GM21360 (cell line): ENCODE data around the gene MITF.

Experiments used
- ATAC-seq: cut with Tn5 transposase; IDR thresholded peaks from one replicate; pipeline ENCODE4 v1.9.1; 2021; ENCODE audit warnings: mild to moderate bottlenecking, moderate library complexity; ENCODE audit not compliant: unreplicated experiment

Gene MITF

DNA sequence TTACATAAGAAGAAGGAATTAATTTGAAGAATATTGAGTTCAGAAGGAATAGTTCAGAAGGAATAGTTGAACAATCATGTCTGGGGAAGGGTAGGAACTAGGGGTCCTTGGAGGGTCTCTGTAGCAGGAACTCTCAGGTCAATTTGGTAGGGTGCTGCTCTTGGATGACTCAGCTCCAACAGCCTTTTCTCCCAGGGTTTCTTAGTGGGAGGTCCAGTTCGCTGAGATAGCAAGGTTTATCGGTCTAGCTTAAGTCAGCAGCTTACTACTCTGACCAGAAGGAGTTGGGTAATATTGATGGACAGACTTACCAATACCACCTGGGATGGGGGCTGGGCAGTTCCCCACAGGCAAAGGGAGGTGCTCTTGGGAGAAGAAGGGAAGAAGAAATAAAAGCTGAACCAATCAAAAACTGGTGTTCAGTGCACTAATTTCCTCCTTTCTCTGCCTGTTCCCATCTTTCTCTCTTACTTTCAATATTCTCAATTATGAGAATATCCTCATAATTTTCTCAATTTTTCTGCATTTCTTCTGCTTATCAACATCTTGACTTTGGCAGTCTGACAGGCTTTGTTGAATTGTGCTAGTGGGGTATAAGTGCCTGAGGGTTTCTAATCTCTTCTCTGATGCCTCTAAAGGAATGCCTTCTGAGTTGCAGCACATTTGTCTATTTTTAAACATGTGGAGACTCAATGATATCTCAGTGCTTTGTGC lies 14.4 kb upstream of the MITF start:
- no peak for ATAC-seq

DNA sequence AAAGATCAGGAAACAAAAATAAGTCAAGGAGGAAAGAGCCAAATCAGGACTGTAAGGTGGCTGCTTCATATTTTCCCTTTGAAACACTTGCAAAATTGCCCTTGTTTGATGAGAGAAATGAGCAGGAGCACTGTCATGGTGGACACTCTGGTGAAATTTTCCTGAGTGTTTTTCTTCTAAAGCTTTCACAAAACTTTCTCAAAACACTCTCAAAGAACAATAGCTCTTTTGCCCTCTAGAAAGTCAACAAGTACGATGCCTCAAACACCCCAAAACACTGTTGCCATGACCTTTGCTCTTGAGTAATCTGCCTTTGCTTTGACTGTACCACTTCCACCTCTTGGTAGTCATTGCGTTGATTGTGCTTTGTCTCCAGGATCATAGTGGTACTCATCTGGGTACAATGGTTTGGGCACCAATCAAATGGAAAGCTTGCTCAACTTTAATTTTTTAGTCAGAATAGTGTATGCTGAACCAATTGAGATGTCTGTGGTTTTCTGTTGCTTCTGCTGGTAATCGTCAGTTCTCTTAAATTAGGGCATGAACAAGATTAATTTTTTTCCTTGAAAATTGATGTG lies 13.2 kb upstream of the MITF start:
- no peak for ATAC-seq

DNA sequence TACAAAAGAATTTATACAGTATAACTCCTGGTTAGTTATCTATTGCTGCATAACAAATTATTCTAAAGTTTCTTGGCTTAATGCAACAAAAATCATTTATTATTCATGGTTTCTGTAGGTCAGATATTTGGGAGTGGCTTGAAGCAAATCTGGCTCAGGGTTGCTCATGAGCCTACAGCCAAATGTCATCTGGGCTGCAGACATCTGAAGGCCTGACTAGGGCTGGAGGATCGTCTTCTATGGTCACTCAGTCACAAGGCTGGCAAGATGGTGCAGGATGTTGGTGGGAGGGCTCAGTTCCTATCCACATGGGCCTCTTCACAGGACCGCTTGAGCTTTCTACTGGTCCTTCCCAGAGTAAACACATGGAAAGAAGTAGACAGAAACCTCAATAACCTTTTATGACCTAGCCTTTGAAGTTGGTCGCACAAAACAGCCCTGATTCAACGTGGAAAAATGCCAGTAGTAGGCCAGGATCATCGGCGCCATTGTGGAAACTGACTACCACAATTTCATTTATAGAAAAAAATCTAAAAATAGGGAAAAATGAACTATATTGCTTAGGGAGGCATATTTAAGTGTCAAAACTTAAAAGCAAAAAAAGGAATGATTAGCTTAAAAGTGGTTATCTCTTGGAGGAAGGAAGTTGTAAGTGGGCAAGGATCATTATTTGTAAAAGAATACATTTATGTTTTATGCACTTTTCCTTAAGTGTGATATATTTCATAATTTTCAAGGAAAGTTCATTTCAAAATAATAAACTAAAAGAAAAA lies 9.9 kb upstream of the MITF start:
- no peak for ATAC-seq

DNA sequence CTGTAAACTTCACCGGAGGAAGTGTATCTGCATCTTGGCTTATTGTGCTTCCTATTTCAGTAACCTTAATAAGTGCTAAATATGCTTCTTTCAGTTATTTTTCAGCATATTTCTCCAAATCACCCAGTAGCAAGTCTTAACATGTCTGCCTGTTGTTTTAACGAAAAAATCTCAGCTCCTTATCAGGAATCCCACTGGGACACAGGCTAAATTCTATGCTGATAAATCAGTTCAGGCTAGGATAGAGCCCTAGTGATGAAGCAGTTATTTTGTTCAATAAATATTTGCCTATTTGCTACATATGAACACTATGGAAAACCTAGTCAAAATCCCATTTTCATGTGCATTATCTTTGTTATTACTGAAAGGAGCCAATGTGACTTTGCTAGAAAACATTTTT lies 8.2 kb upstream of the MITF start:
- ATAC-seq: no peak

DNA sequence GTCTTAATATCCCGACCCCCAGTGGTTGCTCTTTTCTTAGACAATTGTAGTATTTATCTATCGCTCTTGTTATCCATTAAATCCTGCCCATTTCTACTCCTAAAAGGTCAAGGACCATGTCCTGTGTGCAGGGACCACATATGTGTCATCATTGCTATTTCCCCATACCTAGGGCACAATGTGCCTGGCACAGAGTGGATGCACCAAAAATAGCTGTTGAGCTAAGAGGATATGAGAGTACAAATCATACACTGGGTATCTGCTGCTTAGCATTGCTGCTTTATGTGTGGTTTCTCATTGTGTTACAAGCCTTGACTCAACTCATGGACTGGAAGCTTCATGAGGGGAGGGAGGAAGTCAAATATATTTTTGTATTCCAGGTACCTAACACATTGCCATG lies 3.4 kb upstream of the MITF start:
- ATAC-seq: no peak

DNA sequence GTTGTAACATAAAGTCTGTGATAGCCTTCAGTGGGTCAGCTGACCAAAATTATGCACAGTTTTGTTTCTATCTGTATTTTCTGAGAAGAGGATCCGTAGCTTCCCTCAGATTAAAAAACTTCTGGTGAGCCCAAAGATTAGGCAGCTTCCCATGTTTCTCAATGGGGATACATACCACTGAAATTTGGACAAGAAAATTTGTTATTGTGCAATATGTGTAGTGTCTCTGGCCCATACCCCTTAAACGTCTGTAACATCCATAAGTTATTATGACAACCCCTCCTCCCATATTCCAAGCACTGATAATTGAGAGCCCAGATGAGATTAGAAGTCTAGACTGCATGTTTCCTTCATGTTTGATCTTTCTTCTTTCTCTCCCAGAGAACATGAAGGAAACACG lies 1.9 kb upstream of the MITF start:
- no peak for ATAC-seq

DNA sequence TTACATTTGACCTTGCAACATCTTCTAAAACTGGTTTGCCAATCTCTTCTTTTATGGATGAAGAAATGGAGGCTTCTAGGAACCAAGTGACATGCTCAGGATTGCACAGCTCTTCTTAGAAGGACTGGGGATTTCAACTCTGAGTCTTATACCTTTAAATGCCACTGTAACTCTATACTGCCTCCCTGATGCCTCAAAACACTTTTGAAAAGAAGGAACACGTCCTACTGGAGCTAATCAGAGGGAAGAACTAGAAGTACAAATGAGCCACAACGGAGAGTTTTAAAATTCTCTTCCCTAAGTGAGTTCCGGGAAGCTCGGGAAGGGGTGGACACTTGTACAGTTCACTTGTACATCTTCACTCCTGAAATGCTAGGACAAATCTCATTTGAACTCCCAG lies 949 bp upstream of the MITF start:
- ATAC-seq: no peak

DNA sequence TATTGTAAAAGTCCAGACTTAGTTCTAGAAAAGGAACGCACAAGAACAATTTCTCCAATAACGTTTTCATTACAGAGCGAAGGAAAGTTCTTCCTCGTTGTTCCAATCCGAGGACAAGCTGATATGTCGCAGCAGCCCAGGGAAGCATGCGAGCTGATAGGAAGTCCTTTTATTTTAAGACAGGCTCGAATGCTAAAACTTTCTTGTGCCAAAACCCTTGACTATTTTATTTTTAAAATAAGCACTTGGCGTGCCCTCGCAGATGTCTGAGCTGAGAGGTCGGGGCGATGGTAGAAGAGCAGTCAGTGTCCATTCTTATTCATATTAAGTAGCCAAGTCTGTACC lies 433 bp upstream of the MITF start:
- no peak for ATAC-seq

DNA sequence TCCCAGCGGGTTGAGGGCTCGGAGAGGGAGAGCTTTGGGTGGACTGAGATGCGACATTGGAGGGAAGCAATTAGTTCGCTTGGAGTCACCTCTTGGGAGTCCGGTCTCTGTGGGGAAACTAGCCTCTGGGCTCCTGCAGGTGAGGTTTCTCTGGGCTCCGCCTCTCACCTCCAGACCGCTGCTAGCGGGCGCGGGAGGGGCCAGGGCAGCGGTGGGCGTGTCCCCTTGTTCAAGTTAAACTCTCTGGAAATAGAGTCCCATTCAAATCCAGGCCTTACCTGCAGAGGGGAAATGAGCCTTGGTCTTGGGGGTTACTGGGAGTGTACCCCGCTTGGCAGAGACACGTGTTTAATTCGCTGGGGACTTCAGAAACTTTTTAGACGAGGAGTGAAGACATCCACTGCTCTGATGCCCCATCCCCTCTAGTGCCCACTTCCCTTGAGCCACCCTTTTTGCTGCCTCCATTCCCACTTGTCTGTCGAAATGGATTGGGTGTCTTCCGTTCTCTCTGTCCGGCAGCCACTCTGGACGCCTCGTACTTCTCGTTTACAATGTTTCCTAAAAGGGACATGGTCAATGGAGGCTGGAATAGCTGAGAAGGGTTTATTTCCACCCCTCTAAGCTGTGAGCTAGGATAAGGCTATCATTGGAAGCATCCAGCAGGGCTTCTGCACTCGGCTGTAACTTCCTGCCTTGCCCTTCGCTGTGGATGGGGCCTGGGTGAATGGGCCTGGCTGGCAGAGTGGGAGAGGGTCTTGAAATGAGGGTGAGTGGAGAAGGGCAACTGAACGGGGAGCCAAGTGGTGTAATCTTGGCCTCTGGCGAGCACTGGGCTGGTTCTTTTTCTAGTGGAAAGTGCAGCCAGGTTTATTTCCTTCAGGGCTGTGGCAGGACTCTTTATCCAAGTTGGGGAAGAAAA lies 1.1 kb downstream of the MITF start:
- ATAC-seq: no peak

DNA sequence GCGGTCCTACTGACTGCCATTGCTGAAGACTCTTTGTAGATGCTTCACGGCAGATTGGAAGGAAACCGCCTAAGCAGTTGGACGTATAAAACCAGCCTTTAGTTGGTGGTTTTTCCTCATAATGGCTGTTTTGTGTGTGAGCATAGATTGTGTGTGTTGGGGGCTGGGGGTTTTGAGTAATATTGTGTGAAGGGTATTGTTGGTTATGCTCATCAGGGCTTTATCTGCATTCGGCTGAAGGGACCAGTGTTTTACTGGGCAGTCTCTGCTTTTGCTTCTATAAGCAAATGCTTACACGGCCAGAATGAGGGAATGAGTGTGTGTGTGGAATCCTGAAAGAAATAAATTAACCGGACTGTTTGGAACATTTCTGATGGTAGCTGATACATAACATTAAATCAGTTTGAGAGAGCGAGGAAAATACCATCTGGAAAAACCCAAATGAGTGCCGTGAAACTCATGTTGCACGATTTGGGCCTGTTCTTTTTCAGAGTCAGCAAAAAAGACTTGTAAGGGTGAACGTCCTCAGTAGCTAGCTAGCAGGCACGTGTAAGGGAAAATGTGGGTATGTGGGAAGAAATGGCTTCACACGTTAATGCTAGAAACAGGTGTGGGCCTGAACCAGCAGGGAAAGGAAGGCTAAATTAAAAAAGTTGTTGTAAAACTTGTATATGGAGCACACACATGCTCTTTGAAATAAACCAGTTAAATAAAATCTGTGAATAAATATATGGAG lies 1.9 kb downstream of the MITF start:
- ATAC-seq: no peak

DNA sequence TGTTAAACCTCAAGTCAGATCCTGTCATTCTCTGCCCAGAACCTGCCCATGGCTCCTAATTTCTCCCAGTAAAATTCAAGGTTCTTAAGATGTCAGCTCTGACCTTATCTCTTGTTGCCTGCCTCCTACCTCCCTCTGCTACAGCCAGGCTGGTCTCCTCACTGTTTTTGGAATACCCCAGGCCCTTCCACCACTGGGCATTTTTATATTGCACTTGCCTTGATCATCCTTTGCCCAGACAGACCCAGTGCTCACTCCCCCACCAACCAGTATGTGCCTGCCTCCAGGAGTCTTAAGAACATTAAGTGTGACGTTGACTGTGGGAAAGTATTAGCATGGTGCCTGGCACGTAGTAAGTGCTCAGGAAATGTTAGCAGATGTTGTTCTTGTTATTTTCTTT lies 3.1 kb downstream of the MITF start:
- ATAC-seq: no peak

DNA sequence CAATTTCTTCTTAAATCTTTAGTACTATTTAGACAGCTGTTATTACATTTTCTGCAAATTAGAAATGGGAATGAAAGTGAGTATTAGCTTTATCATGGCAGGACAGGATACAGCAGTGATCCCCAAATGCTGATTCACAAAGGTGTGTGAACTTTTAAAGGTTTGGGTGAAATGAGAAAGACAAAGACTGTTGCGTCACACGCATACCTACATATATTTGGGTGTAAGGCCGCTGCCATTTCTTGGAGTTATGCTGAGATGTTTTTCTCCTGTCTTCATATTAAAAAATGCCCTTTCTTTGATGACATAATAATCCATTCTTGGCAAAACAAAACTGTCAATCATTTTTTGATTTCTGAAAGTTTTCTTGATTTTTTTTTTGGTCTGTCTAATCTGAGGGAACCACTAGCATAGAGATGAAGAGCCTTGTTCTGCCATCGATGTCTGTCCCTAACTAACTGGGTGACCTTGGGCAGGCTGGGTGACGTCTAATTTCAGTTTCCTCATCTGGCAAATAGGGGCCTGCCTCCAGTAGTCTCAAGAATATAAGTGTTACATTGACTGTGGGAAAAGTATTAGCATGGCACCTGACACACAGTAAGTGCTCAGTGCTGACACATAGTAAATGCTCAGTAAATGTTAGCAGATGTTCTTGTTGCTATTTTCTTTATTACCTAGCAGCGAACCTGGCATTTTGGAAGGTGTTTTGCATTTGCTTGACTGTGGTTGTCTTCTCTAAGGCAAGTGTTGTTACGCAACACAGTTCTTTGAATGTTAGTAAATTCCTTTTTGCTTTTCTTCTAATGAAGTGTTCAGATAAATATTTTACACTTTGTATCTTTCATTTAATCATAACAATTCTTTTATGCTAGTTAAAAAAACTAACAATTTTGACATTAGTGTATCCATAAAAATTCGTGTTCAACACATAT lies 5.0 kb downstream of the MITF start:
- ATAC-seq: no peak

DNA sequence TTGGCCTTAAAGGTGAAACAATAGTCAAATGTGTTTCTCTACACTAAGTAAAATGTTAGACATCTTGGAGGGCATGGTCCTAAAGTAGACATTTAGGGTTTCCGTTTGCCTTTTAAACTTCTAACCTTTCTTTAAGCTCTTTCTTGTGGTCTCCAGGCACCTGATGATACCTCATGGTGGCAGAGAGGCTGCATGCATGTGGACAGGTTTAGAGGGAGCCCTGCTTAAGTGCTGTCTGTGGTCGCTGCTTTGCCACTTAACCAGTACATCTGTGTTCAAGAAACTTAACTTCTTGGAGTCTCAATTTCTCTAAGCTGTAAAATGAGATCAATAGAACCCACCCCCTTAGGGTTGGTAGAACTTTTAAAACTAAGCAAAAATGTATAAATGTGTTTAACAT lies 6.2 kb downstream of the MITF start:
- no peak for ATAC-seq

DNA sequence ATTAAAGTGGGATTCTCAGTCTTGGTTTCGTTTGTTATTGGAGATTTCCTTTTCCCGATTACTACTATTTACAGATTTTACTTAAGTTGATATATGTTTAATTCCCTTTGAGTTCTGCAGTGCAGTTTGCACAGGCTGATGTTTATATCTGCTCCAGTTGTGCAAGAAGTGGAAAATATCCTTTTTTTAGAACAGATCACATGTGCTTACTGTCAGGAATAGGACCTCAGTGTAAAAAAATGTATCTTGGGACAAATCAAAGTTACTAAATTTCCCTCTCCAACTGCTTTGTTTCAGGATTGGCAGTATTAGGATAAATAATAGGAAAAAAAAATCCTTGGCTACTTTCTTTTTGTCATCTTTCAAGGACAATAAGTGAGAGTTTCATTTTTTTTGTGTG lies 6.9 kb downstream of the MITF start:
- ATAC-seq: no peak

DNA sequence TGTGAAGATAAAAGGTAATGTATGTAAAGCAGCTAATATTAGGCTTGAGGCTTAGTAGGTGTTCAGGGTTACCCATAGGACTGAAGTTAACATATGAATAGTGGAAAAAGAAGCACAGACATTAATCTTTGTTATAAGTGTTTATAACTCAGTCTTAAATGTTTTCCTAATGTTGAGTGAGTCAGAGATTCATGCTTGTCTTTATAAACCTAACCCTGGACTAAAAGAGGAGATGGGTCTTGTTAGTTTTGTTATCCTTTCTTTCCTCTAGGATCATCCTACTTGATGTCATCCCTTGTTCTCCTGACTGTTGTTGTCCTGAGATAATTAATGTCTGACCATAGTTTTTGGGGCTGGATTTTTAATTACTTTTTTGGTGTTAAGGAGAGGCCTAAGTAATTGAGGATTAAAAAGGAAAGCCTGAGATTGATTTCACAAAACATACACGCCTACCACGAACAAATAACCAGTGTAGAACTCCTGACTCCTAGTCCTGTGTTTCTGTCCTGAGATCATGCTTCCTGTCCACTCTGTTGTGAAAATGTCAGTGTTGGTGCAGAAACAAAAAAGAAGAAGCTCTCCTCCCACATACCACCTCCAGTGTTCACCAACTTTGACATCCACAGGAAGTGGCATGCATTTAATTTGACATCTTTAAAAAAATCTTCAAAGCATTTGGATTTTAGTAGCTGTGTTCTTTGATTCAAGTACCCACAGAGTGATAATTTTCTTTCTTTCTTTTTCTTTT lies 8.4 kb downstream of the MITF start:
- no peak for ATAC-seq

DNA sequence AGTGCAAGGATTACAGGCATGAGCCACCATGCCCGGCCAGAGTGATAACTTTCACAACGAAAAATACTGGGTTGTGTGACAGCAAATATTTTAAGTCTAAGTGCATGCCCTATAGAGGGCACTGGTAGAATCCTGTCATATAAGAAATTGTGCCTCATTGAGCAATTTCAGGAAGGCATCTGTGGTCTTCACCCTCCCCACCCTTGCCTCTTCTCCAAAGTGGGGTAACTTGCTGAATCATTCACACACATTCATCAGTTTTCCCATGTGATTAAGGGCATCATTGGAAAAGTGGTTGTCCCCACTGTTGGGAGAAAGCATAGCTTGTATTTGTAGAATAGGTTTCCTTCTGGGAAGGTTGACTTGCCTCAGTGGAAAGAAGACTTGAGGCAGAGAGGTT lies 9.2 kb downstream of the MITF start:
- ATAC-seq: no peak

DNA sequence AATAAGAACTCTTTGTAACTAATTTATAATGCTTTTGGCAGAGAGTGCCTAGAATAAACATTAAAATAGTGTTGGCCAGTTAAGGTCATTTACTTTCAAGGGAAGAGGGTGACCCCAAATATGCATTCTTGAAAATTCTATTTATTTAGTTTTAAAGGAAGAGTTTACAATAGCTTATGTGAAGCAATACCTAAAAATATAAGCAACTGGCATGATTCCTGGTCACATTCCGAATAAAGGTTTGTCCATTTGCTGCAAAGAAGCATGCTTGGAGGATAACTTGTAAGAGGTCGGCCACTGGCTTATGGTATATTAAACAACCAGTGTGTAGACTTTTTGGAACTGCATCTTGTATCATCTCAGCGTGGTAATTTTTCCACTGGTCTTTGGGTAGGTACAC lies 10.2 kb downstream of the MITF start:
- ATAC-seq: no peak

DNA sequence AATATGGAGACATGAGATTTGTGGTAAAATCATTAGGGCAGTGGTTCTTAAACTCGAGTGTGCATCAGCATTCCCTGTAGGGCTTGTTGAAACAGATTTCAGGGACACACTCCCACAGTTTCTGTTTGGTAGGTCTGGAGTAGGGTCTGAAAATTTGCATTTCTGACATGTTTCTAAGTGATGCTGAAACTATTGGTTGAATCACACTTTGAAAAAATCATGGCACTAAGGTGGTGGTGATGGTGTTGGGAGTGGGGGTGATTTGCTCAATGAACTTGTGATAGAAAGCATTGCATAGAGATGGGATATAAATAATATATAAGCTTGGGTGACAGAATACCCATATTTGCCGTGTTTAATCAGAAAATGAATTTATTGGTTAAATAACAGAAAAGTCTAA lies 11.3 kb downstream of the MITF start:
- no peak for ATAC-seq

DNA sequence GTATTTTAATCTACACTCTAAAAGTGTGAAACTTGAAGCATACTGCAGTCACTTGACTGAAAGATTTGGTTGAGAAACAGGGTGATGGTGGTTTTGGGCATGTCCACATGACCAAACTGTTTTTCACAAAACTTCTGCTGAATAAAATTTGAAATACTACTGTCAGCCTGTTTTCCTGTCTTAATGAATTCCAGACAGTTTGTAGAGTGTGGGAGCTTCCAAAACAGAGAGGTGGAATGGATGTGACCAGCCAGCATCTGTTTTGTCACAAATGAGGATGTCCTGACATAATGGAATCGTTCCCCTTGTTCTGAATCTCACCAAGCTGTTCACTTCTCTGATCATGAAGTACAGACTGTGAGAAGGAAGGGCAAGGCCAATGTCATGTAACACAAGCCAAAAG lies 11.8 kb downstream of the MITF start:
- ATAC-seq: no peak
